Measurements from ENCODE around the gene VPS35.

DNA sequence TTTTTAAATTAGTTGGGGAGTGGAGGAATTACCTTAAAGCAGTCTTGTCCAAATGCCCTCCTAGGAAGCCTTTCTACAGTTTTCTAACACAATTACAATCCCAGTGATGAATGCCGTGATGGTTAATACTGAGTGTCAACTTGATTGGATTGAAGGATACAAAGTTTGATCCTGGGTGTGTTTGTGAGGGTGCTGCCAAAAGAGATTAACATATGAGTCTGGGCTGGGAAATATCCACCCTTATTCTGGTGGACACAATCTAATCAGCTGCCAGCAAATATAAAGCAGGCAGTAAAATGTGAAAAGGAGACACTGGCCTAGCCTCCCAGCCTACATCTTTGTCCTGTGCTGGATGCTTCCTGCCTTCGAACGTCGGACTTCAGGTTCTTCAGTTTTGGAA is 12.6 kb upstream of the VPS35 start:
- no peak for TF ChIP-seq CREB1 (IDR thresholded peaks at IDR 0.05; ENCODE audit: low read depth)
- no peak for TF ChIP-seq TAF1 (IDR thresholded peaks at IDR 0.05; ENCODE audit: low read depth)
- no peak for TF ChIP-seq TEAD4 (IDR thresholded peaks at IDR 0.05)
- TF ChIP-seq EP300 (IDR thresholded peaks at IDR 0.05; ENCODE audit: borderline replicate concordance) = no peak
- no peak for TF ChIP-seq FOXM1 (IDR thresholded peaks at IDR 0.05; ENCODE audit: borderline replicate concordance, low read depth)
- no peak for TF ChIP-seq YY1 (IDR thresholded peaks at IDR 0.05; ENCODE audit: low read depth)
- TF ChIP-seq CEBPB (IDR thresholded peaks at IDR 0.05) = no peak
- TF ChIP-seq RAD21 (IDR thresholded peaks at IDR 0.05; ENCODE audit: low read depth) = no peak
